ENCODE results near the gene VWA8. TPM values are rescaled to one million over a fixed set of nuclear protein-coding genes. Genes with fewer than 3 reads are reported as not detected.

VWA8 gene
- total and polyA plus RNA-seq, 2 experiments from 2014 or later: 6.3 to 24.6 TPM

GRCh38 chr13:41827507-41828213 lies 133.2 kb downstream of the VWA8 start (continued):
- TF ChIP-seq CTCF (conservative IDR thresholded peaks at IDR 0.05; ENCODE audit: low read depth in 2 of 2) (no peak), ZNF331 (CRISPR knock-in tag; IDR thresholded peaks at IDR 0.05; ENCODE audit: low read depth) (no peak), JUNB (IDR thresholded peaks at IDR 0.05; ENCODE audit: unreplicated experiment) (no peak), ZNF114 (CRISPR knock-in tag; IDR thresholded peaks at IDR 0.05) (no peak), POLR2AphosphoS5 (IDR thresholded peaks at IDR 0.05; ENCODE audit: low read depth) (no peak)
- TF ChIP-seq, protein P1, sequence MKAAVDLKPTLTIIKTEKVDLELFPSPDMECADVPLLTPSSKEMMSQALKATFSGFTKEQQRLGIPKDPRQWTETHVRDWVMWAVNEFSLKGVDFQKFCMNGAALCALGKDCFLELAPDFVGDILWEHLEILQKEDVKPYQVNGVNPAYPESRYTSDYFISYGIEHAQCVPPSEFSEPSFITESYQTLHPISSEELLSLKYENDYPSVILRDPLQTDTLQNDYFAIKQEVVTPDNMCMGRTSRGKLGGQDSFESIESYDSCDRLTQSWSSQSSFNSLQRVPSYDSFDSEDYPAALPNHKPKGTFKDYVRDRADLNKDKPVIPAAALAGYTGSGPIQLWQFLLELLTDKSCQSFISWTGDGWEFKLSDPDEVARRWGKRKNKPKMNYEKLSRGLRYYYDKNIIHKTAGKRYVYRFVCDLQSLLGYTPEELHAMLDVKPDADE (IDR thresholded peaks at IDR 0.05): no peak

GRCh38 chr13:41825691-41826090 lies 135.2 kb downstream of the VWA8 start:
- Histone ChIP-seq H3F3A (replicated peaks; ENCODE audit: low read depth) (no peaks in the 10 kb centered on the region), H3K4me2 (no peak overlapping the region), H3K27me3 (ENCODE audit: insufficient read depth) (no peaks in the 10 kb centered on the region), H3K36me3 (ENCODE audit: insufficient read depth) (no peaks in the 10 kb centered on the region), H2AFZ (no peak overlapping the region), H3K4me3 (no peak overlapping the region), H3K27ac (ENCODE audit: low read depth) (no peak overlapping the region), H3K9me2 (ENCODE audit: insufficient read depth) (no peaks in the 10 kb centered on the region), H3K4me1 (ENCODE audit: insufficient read depth) (peaks cover 4% of the 10 kb centered on the region; the same call in 1 of the 2 replicates), H4K20me1 (replicated peaks; ENCODE audit: insufficient read depth) (no peaks in the 10 kb centered on the region), H3K79me2 (replicated peaks; ENCODE audit: insufficient read depth) (no peaks in the 10 kb centered on the region)
- no peaks in the 10 kb centered on the region for H3K27me3 Mint-ChIP-seq (ENCODE audit: insufficient read depth, low read depth, poor library complexity)
- no peaks in the 10 kb centered on the region for H3K9me3 Mint-ChIP-seq
- no peak overlapping the region for H3K4me3 Mint-ChIP-seq
- DNase-seq (ENCODE audit: low spot score) (no peak), ATAC-seq (no peak)
- peaks cover 7% of the 10 kb centered on the region; the same call in 1 of the 3 replicates for H3K36me3 Mint-ChIP-seq (ENCODE audit: low read depth)
- no peak overlapping the region for H3K27ac Mint-ChIP-seq
- H3K4me1 Mint-ChIP-seq: peaks cover 14% of the 10 kb centered on the region
- TF ChIP-seq ZNF462 (CRISPR knock-in tag; IDR thresholded peaks at IDR 0.05) (no peak), JUNB (IDR thresholded peaks at IDR 0.05; ENCODE audit: unreplicated experiment) (no peak), ZNF331 (CRISPR knock-in tag; IDR thresholded peaks at IDR 0.05; ENCODE audit: low read depth) (no peak), NANOG (IDR thresholded peaks at IDR 0.05; ENCODE audit: borderline replicate concordance) (no peak), CTCF (conservative IDR thresholded peaks at IDR 0.05; ENCODE audit: low read depth in 2 of 2) (no peak), POLR2AphosphoS5 (IDR thresholded peaks at IDR 0.05; ENCODE audit: low read depth) (no peak), CREB1 (CRISPR knock-in tag; IDR thresholded peaks at IDR 0.05; ENCODE audit: low read depth) (no peak)

Data from GM23338 (cell line).